Panc1 (cell line): ENCODE measurements around the gene COL5A1. TPM values are rescaled to one million over a fixed set of nuclear protein-coding genes. Genes with fewer than 3 reads are reported as not detected.

ENCODE experiments used
- ATAC-seq: fragments of 200-7000 bp; cut with Tn5 transposase; 2 replicates; pipeline ENCODE4 v1.9.1; 2020; ENCODE audit warnings: mild to moderate bottlenecking, moderate library complexity
- BruUV-seq: library from RNA; stranded (reverse); fragments of 400-500 nt; replicated peaks from 2 replicates; lab custom pipeline; 2021; lab: Mats Ljungman, UMichigan
- CTCF ChIA-PET: fragments of 300-600 bp; sonication (Branson Sonifier 250); formaldehyde crosslinking; loops from one replicate; lab custom pipeline; 2022; ENCODE audit warnings: antibody characterized with exemption; lab: Charles Lee
- POLR2A ChIA-PET: fragments of 300-600 bp; sonication (Branson Sonifier 250); formaldehyde crosslinking; loops from one replicate; lab custom pipeline; 2022; ENCODE audit warnings: antibody characterized with exemption; lab: Charles Lee
- DNase-seq: peaks from one replicate; pipeline ENCODE4 v3.0.0-alpha.2; 2010; ENCODE audit warnings: low read depth, low spot score
- H3K27ac ChIP-seq: 2 replicates; pipeline ENCODE4 v1.5.1; 2011; ENCODE audit warnings: mild to moderate bottlenecking, low read length, inconsistent platforms
- H3K27me3 ChIP-seq: fragments of 200-500 bp; sonication (Bioruptor generic); 2 replicates; pipeline ENCODE4 v1.6.0; 2014; ENCODE audit warnings: low read length, inconsistent platforms; ENCODE audit not compliant: control insufficient read depth, insufficient read depth
- H3K36me3 ChIP-seq: fragments of 200-500 bp; sonication (Bioruptor generic); 2 replicates; pipeline ENCODE4 v1.5.1; 2014; ENCODE audit warnings: inconsistent platforms, mild to moderate bottlenecking, low read length, moderate library complexity; ENCODE audit not compliant: control insufficient read depth, insufficient read depth
- H3K4me1 ChIP-seq: 2 replicates; pipeline ENCODE4 v1.5.1; 2011; ENCODE audit warnings: inconsistent platforms, mild to moderate bottlenecking, low read length, moderate library complexity; ENCODE audit not compliant: control insufficient read depth, insufficient read depth
- H3K4me3 ChIP-seq, 2 experiments: 2 replicates each; pipeline ENCODE4 v1.5.1; 2011 to 2012; ENCODE audit warnings: low read depth in 2 of 2, low read length in 2 of 2, mild to moderate bottlenecking in 2 of 2, inconsistent platforms in 1 of 2, moderate library complexity in 1 of 2
- H3K9me3 ChIP-seq: fragments of 200-500 bp; sonication (Bioruptor generic); 2 replicates; pipeline ENCODE4 v1.5.1; 2014; ENCODE audit warnings: low read depth, mild to moderate bottlenecking, inconsistent platforms, low read length, moderate library complexity; ENCODE audit not compliant: control insufficient read depth, insufficient read depth
- POLR2AphosphoS5 ChIP-seq: IDR thresholded peaks from 2 replicates; pipeline ENCODE4 v1.6.1; 2012; ENCODE audit warnings: mild to moderate bottlenecking, low read depth, low read length, moderate library complexity
- SIN3A ChIP-seq: IDR thresholded peaks from 2 replicates; pipeline ENCODE4 v1.6.1; 2012; ENCODE audit warnings: low read depth, mild to moderate bottlenecking, low read length, moderate library complexity, borderline replicate concordance; ENCODE audit not compliant: insufficient read depth
- TCF7L2 ChIP-seq: IDR thresholded peaks from 2 replicates; pipeline ENCODE4 v1.6.1; 2011; ENCODE audit warnings: mild to moderate bottlenecking, low read depth, low read length, inconsistent platforms
- in situ Hi-C: cut with HindIII; loops from 2 replicates; pipeline ENCODE4 v1.10.0; 2016; ENCODE audit warnings: low sequenced_read_pairs, low pct_unique_long_range_greater_than_20kb
- intact Hi-C: fragments of 100-400 bp; cut with micrococcal nuclease; formaldehyde crosslinking; loops from one replicate; pipeline ENCODE4 v1.10.0; 2022; ENCODE audit not compliant: unreplicated experiment
- total RNA-seq: library from RNA; stranded (reverse); gene quantifications from one replicate; pipeline ENCODE4 v1.2.1, GENCODE V29; 2021; ENCODE audit not compliant: unreplicated experiment
- TF ChIP-seq, protein P1 (sequence below): fragments of 450-650 bp; IDR thresholded peaks from 2 replicates; pipeline ENCODE4 v1.5.1; 2017; ENCODE audit warnings: mild to moderate bottlenecking
- TF ChIP-seq, protein P2 (sequence below), 2 experiments: IDR thresholded peaks; 2 replicates each; pipeline ENCODE4 v1.6.1; 2011 to 2012; ENCODE audit warnings: low read depth in 2 of 2, control low read depth in 1 of 2, low read length in 1 of 2, mild to moderate bottlenecking in 1 of 2, moderate library complexity in 1 of 2; ENCODE audit not compliant: insufficient read depth in 1 of 2

The COL5A1 gene
- total RNA-seq, 1 experiment from 2014 or later: 5.7 TPM

DNA sequence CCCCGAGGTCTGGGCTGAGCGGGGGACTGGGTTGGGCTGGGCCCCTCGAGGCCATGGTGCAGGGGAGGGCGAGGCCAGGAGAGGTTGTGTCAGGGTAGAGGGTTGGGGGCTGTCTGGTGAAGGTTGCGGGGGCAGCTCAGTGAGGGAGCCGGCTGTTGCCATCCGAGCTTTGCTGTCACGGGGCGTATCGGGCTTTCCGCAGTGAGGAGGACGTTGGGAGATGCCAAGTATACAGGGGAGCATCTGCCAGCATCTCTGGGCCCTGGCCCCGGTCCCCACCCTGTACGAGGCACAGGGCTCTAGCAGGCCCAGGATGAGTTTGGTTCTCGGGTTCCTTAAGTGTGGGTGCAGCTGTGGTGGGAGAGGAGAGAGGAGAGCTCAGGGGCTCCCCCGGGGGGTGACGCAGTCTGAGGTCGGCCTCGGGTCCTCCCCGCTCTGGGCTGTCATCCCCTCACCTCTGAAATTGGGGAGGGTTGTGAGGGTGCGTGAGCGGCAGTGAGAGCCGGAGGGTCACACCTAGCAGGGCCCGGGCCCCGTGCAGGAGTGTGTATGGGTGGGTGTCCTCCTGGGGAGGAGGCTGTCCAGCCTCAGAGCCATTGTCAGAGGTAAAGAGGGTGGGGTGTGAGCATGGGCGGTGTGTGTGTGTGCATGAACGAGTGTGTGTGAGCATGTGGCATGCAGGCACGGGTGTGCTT is 87.3 kb downstream of the COL5A1 start:
- CTCF ChIA-PET: interaction anchor here (0.6 kb wide), 1 partner anchor 25 kb away, joined by 13 read pairs; no protein-coding TSS in a partner anchor
- no peaks in the 10 kb centered on the region for H3K36me3 ChIP-seq

GRCh38 chr9:134730011-134730760 is 88.6 kb downstream of the COL5A1 start:
- 0 out of 2 replicates have a peak, but pooled peaks cover 2% of the 10 kb centered on the region for H3K27me3 ChIP-seq
- no peak for DNase-seq
- ChIA-PET CTCF (no interaction called here), POLR2A (no interaction called here)
- H3K4me3 ChIP-seq: no peak overlapping the region
- in situ Hi-C loops (no loop called here), intact Hi-C loops (no loop called here)
- no peak for ATAC-seq
- no peaks in the 10 kb centered on the region for H3K4me1 ChIP-seq
- H3K27ac ChIP-seq: no peak overlapping the region
- BruUV-seq: no TSS peak
- no peaks in the 10 kb centered on the region for H3K36me3 ChIP-seq
- no peaks in the 10 kb centered on the region for H3K9me3 ChIP-seq
- TF ChIP-seq, protein P1, sequence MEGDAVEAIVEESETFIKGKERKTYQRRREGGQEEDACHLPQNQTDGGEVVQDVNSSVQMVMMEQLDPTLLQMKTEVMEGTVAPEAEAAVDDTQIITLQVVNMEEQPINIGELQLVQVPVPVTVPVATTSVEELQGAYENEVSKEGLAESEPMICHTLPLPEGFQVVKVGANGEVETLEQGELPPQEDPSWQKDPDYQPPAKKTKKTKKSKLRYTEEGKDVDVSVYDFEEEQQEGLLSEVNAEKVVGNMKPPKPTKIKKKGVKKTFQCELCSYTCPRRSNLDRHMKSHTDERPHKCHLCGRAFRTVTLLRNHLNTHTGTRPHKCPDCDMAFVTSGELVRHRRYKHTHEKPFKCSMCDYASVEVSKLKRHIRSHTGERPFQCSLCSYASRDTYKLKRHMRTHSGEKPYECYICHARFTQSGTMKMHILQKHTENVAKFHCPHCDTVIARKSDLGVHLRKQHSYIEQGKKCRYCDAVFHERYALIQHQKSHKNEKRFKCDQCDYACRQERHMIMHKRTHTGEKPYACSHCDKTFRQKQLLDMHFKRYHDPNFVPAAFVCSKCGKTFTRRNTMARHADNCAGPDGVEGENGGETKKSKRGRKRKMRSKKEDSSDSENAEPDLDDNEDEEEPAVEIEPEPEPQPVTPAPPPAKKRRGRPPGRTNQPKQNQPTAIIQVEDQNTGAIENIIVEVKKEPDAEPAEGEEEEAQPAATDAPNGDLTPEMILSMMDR: no peak
- no peak for TF ChIP-seq POLR2AphosphoS5
- no peak for TF ChIP-seq TCF7L2
- TF ChIP-seq, protein P2, sequence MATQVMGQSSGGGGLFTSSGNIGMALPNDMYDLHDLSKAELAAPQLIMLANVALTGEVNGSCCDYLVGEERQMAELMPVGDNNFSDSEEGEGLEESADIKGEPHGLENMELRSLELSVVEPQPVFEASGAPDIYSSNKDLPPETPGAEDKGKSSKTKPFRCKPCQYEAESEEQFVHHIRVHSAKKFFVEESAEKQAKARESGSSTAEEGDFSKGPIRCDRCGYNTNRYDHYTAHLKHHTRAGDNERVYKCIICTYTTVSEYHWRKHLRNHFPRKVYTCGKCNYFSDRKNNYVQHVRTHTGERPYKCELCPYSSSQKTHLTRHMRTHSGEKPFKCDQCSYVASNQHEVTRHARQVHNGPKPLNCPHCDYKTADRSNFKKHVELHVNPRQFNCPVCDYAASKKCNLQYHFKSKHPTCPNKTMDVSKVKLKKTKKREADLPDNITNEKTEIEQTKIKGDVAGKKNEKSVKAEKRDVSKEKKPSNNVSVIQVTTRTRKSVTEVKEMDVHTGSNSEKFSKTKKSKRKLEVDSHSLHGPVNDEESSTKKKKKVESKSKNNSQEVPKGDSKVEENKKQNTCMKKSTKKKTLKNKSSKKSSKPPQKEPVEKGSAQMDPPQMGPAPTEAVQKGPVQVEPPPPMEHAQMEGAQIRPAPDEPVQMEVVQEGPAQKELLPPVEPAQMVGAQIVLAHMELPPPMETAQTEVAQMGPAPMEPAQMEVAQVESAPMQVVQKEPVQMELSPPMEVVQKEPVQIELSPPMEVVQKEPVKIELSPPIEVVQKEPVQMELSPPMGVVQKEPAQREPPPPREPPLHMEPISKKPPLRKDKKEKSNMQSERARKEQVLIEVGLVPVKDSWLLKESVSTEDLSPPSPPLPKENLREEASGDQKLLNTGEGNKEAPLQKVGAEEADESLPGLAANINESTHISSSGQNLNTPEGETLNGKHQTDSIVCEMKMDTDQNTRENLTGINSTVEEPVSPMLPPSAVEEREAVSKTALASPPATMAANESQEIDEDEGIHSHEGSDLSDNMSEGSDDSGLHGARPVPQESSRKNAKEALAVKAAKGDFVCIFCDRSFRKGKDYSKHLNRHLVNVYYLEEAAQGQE (IDR thresholded peaks at IDR 0.05; ENCODE audit: insufficient read depth in 1 of 2, low read depth in 2 of 2, low read length in 1 of 2): no peak
- TF ChIP-seq SIN3A: no peak

More for the DNA sequence above, 87.3 kb downstream of the COL5A1 start:
- DNase-seq: no peak
- Histone ChIP-seq H3K4me1 (no peaks in the 10 kb centered on the region), H3K27me3 (0 out of 2 replicates have a peak, but pooled peaks cover 2% of the 10 kb centered on the region), H3K4me3 (no peak overlapping the region), H3K27ac (no peak overlapping the region), H3K9me3 (no peaks in the 10 kb centered on the region)
- POLR2A ChIA-PET: no interaction called here
- ATAC-seq: no peak
- no TSS peak for BruUV-seq
- no peak for TF ChIP-seq POLR2AphosphoS5
- TF ChIP-seq, protein P1: no peak
- TF ChIP-seq TCF7L2: no peak
- TF ChIP-seq, protein P2 (IDR thresholded peaks at IDR 0.05; ENCODE audit: insufficient read depth in 1 of 2, low read depth in 2 of 2, low read length in 1 of 2): no peak
- TF ChIP-seq SIN3A: no peak
- intact Hi-C loops: no loop called here
- in situ Hi-C loops: no loop called here
